OCI-M2 (cell line): ENCODE measurements around the gene MMAA.
"Not testable (repeated sequence)": the region's sequence is repeated elsewhere in the genome, so short reads cannot be mapped to it uniquely, and the experiment has no call there.

Experiments used
- DNase-seq: peaks from one replicate; lab custom pipeline; 2025; ENCODE audit not compliant: unreplicated experiment; lab: John Stamatoyannopoulos, UW

MMAA gene

DNA sequence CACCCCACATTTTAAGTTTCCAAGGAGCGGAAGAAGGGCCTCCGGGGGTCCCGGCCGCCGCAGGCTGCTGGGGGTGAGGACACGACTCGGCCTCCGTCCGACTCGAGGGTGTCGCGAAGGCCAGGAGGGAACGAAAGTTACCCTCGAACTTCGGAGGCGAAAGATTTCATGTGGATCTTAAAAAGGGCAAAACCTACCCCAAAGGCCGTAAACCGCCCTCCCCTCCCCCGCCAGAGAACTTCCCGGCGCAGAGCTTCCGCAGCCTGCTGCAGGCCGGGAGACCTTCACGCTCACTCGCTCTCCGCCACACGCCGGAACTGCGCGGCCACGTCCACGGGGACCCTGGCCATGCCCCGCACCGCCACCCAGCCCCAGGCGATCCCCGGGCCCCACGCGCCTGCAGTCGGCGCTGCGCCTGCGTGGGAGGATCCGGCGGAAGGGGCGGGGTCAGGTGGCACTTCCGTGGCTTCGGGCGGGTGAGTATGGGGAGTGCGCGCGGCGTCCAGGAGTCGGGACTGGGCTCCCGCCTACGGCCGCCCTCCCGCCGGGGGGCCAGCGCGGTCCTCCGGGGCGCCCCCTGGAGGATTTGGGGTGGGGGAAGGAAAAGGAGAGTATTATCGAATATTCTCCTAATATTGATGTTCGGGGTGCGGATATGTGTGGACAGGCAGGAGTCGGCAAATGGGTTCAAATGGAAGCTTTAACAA, at the start of gene MMAA:
TSS of gene MMAA (plus strand) at position 454 of the 707 bp plus-strand sequence. CDS start 19,755 bp downstream, outside the sequence.
- DNase-seq = peak; percentile 45

DNA sequence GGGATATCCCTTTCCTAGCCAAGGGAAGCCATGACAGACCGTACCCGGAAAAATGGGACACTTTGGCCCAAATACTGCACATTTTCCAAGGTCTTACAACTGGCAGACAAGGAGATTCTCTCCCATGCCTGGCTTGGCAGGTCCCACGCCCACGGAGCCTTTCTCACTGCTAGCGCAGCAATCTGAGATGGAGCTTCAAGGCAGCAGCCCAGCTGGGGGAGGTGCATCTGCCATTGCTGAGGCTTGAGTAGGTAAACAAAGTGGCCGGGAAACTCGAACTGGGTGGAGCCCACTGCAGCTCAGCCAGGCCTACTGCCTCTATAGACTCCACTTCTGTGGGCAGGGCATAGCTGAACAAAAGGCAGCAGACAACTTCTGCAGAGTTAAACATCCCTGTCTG, 44.6 kb upstream of the MMAA start:
- not testable (repeated sequence) for DNase-seq

DNA sequence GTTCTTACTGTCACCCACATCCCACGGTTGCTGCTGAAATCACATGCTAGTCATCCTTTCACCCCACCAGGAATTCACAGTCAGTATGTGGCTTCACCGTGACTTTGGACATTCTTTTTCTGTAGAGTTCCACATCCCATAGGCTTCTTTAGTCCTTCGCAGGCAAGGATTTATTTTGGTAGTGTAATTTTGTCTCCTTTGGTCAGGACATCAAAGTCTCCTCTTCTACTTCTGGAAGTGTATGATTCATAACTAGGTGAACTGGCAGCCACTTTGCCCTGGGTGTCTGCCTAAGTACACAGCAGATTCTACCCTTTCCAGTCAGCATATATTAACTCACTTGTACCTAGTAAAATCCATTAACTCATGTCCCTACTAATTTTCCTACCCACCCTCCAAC, 38.3 kb upstream of the MMAA start:
- DNase-seq = no peak

DNA sequence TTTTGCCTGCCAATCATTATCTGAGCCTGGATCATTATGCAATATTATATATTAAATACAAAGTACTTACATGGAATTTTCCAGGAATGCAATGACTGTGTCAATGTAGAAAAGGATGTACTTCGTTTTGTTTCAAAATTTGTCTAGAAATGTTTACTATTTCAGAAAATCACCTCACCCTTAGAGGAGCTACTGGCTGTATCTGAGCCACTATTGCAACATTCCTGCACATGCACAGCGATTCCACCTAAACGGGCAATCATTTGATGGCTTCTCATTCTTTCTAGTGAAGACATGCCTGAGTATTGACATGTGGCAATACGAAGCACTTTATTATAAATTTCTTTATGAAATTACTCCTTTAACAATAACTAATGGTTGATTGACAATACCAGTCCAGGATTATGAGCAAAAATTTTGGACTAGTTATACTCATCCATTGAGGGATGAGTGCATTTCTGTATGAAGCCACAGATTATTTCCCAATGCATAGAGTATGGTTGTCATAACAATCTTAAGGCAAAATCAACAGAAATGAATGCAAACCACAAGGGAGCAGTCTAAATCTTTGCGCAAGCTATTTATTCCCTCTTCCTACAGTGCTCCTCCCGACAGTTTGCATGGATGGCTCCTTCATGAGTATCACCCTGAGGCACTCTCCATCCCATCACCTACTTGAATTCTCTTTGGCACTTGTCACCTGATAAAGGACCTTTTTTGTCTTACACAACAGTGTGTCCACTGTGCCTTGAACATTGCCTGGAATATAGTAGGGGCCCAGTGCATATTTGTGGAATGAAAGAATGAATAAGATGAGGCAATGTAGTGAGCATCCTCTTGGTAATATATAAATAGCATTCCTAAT, 35.8 kb upstream of the MMAA start:
- DNase-seq = no peak

DNA sequence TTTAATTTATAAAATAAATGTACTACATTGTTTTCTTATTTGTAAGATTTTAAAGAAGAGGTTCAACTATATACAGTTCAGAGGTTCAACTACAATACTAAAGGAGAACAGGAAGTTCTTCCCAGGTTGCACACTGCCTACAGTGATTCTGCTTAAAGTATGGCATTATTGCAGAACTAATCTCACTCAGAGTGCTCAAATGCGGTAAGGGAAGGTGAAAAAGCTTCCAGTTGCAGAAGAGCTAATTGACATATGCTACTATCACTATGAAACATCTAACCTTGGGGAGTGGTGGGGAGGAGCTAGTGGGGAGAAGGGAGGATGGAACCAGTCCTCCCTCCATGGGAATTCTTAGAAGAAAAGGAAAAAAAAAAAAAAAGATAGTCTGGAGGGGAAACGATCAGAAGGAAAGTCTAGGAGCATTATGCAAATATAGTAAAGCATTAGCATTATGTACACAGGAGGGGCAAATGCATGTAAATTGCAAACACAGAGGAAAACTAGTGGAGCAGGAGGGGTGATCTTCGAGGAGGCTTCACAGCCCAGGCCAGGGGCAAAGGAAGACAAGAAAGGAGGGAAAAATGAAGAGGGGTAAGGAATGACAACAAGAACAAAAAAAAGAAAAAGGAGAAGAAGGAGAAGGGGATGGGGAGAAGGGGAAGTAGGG, 32.0 kb upstream of the MMAA start:
- no peak for DNase-seq

DNA sequence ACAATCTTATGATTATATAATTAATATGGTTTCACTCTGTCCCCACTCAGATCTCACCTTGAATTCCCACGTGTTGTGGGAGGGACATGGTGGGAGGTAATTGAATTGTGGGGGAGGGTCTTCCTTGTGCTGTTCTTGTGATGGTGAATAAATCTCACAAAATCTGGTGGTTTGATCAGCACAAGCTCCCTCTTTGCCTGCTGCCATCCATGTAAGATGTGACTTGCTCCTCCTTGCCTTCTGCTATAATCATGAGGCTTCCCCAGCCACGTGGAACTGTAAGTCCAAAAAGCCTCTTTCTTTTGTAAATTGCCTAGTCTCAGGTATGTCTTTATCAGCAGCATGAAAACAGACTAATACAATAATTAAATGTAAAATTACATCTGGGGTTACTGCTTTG, 29.8 kb upstream of the MMAA start:
- DNase-seq = not testable (repeated sequence)

DNA sequence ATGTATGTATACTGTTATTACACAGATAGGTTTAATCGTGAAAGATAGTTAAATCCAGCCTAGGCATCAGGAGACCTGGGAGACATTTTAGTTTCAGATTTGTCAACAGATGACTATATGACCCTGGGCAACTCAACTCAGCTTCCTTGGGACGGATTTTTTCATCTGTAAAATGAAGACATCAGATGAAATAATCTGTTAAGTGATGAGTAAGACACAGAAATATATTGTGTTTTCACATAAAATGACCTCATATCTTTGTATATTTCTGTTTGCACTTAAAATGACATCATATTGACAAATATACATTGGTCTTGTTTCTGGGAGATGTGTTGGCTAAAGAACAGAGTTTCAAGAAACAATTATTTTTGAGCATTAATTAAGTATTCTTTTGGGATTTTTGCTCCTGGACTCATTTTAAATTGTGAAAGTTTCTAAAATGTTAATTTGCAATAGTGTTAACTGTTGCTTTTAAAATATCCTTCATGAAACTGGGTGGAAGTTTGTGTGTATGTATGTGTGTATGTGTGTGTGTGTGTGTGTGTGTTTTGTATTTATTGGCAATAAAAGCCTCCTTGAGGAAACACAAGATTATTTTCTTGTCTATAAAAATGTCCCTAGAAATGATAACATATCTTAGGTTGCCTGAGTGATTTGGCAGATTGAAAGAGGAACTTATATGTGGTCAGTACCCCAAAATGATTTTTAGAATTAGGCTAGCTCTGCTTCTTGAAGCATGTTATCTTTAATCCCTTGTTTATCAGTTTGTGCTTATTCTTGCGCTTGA, 29.1 kb upstream of the MMAA start:
- DNase-seq = no peak

DNA sequence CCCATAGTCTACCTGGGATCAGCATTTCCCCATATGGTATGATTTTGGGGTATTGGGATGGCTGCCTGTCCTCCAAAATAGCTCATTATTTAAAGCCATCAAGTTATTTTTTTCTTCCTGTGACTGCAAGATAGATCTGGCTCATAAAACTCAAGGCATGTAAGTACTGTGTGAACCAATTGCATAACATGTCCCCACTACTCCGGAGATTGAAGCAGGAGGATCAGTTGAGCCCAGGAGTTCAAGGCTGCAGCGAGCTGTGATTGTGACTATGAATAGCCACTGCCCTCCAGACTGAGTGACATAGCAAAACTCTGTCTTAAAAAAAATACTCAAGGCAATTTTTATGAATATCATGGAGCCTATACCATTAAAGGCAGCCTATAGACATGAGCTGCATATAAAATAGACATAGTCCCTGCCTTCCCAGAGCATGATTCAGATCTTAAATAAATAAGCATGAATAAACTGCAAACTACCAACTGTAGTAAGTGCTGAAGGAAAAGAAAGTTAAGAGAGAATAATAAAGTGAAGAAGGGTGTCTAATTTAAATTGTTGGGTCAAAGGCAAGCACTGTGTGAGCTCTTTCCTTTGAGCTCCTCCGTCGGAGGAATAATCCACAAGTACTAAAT, 16.9 kb upstream of the MMAA start:
- no peak for DNase-seq

DNA sequence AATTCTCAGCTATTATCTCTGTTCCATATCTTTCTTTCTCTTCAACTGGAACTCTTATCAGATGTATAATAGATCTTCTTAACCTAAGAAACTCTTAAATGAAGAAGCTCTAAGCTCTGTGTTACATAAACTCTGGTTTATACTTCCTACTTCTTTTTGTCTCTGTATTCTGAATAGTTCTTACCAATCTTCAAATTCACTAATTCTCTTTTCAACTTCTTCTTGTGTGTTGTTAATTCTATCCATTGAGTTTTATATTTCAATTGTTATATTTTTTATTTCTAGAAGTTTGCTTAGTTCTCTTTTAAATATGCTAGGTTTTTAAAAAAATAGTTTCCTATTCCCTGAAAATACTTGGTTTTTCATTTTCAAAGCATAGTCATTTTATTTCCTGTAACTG, 13.2 kb upstream of the MMAA start:
- no peak for DNase-seq

DNA sequence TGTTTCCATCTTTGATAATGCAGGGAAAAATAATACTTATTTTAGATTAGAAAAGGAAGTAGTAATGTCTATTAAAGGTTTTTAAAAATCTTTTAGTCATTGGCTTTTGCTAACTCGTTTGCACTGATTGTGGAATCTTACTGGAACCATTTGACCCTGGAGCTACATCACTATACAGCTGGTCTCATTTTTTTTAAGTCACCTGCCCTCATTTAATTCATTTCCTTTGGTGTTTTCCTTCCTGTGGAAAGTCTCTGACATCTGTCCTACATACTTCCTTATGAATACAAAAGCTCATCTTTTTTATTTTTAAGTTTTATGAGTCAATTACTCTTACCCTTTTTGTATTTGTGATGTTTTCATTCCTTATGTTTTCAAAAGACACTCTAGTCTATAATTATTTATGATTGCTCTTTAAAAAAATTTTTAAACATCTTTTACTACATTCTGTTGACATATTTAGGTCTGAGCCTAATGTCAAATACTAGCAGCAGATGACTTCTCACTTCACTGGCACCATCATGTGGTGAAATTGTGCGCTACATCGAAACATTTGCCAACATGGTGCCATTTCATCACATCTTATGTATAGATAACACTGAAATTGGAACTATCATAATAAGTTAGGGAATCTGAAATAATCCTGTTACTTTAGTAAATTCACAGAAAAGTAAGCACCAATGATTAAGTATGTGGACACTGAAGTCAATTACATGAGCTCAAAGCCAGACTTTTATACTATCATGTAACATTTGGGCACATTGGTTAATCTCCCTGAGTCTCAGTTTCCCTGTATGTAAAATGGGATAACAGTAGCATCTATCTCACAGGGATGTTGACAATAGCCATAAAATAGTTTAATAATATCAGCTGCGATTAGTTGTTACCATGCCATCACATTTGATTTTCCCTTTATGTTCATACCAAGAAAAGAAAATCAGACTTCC, 9.4 kb upstream of the MMAA start:
- peak; percentile 6 for DNase-seq

DNA sequence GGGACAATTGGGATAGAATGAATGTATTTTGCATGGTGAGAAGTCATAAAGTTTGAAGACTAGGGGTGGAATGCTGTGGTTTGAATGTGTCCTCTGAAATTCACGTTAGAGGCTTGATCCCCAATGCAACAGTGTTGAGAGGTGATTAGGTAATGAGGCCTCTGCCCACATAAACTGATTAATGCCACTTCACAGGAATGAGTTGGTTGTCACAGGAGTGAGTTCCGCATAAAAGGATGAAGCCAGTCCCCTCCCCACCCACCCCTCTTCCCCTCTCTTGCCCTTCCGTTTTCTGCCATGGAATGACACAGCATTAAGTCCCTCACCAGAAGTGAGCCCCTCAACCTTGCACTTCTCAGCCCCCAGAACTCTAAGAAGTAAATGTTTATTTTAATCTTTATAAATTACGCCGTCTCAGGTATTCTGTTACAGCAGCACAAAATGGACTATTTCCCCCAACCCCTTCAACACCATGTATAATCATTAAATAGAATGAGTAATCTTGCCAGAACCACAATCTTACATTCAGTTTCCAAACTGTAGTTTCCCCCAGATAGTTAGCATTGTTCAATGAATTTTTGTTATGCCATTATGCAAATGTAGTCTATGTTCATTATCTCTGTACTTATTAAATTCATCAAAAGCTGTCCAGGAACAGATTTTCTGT, 5.5 kb upstream of the MMAA start:
- no peak for DNase-seq

DNA sequence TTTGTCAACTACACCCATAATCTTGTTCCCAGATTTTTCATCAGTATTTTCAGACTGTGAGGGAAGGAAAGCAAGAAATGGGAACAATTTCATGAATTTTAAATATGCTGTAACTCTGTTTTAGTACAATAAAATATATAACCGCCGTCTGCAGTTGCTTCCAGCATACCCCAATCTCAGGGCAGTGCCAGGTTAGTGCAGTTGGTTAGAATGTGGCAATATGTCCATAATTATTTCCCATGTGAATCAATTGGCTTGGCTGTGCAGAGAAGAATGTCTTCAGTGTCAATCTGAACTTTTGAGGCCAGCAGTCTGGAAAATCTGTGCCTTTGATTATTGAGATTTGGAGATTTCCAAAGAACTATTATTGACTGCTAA, 5.0 kb upstream of the MMAA start:
- no peak for DNase-seq

DNA sequence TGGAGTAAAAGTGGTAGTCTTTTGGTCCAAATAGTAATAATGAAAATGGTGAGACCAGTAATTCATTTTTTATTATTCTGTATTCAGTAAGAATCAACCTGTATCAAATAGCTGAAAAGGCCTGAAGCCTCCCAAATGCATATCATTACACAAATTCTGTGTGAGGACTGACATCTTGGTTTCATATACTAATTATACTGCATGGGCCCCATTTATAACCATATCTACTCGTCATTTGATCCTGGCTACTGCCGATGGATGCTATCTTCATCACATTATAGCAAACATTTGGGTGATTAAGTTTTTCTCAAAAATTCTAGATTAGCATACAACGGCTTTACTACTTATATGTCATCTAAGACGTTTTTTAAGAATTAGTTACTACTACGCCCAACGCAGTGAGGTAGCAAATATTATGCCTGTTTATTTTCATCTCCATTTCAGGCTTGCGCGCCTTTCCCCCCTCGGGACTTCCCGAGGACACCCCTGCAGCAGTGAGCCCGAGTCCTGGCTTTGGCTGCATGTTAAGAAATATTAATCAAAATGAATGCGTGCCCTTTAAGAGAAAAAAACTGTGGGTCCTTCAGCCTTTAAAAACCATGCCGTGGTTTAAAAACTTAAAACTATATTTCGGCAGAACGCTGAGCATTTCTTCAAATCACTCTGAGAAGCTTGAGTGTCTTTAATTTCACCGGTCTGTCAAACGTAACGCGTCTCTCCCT, 814 bp upstream of the MMAA start:
- DNase-seq = no peak

DNA sequence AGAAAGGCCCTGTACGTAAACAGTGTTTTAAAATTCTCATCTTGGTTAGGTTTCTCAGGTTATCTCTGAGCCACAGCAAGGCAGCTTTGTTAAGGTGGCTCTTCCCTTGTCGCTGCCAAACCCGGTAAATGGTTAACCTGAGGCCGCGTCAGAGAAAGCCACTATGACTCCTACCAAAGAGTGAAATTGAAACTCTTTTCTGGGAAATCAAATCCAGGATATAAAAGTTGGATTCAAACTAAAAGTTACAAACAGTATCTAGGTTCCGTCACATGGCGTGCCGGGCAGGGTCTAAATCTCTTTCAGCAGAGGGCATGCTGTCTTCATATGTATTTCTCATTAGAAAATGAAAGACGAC, 433 bp downstream of the MMAA start:
- no peak for DNase-seq

DNA sequence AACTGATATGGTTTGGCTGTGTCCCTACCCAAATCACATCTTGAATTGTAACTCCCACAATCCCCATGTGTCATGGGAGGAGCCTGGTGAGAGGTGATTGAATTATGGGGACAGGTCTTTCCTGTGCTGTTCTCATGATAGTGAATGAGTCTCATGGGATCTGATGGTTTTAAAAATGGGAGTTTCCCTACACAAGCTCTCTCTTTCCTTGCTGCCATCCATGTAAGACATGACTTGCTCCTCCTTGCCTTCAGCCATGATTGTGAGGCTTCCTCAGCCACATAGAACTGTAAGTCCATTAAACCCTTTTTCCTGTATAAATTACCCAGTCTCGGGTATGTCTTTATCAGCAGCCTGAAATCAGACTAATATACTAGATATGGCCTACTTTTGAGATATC, 2.9 kb downstream of the MMAA start:
- DNase-seq = not testable (repeated sequence)

DNA sequence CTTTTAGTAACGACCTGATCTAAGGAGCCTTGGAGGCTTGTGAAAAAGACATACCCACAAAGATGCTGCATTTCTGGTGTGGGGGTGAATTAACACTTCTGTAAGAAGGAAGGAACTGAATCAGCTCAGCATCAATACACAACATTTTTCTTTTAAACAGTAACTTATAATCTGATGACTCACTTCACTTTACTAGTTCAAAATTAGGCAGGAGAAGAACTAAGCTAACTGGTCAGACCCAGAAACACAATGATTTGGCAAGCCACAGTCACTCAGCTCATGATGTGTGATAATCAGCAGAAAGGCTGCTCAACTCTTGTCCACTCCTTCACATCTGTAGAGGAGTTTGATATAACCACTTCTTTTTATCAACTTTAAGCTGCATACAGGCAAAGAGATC, 4.6 kb downstream of the MMAA start:
- no peak for DNase-seq

DNA sequence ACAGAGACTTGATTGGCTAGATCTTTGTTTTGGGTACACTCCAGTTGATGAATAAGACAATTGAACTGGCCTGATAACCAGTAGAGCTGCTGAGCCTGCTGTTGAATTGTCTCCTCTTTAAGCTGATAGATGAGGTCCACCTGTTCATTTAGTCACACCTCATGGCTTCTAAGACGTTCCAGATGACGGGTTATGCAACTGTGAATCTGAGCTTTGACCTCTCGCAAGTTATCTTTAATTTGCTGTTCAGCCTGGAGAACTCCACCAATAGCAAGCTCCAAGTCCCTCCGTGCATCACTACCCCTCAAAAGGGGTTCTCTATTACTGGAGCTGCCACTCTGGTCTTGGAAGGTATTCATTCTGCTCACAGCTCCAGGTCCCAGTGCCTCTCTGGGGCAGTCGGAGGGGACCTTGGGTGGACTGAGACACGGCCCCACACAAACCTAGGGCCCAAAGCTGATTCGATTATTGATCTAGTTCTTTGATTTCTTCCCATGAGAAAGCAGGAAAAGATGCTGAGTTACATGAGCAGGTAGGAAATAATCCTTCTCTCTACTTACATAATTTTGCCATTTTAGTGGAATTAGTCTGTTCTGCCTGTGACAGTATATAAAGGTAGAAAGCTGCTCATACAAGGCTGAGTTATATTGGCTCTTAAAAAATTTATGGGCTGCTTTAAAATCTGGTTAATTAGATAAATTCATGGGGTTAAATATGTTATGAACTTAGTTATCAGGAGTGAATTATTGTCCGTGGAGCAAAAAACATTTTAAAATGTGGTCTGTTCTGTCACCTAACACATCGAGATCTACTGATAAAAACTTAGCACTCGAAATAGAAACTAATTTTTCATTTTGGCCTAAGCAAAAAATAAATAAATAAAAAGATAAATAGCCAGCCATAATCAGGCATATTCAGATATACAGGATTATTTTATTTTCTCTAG, 6.8 kb downstream of the MMAA start:
- no peak for DNase-seq
